ENCODE measurements around the gene ERV3-1.
"Not testable (repeated sequence)": the region's sequence is repeated elsewhere in the genome, so short reads cannot be mapped to it uniquely, and the experiment has no call there.

Gene ERV3-1

GRCh38 chr7:65006094-65006992 is at the start of gene ERV3-1:
Gene ERV3-1, minus strand, starts transcription at chr7:65006687. Its CDS starts 13,661 bp downstream, at chr7:64993026.
- Histone ChIP-seq H3K9me3 (ENCODE audit: insufficient read depth, low read length) (peaks cover 5% of the 10 kb centered on the region; the same call in 1 of the 2 replicates), H3K9ac (ENCODE audit: insufficient read length, low read depth) (peak within 1 kb of the TSS; percentile 94), H3K27me3 (ENCODE audit: insufficient read depth, insufficient read length) (no peaks in the 10 kb centered on the region), H3K4me3 (ENCODE audit: insufficient read length, low read depth) (peak within 1 kb of the TSS; percentile 90), H3K4me1 (ENCODE audit: insufficient read depth, insufficient read length) (peaks cover 4% of the 10 kb centered on the region), H3K36me3 (ENCODE audit: insufficient read depth, insufficient read length, low read length) (peaks cover 36% of the 10 kb centered on the region)
- TF ChIP-seq SUZ12 (IDR thresholded peaks at IDR 0.05; ENCODE audit: extremely low read depth, insufficient read depth, insufficient read length) (no peak), YY1 (IDR thresholded peaks at IDR 0.05; ENCODE audit: insufficient read depth, insufficient read length) (no peak), ZNF274 (IDR thresholded peaks at IDR 0.05; ENCODE audit: low read depth, low read length) (no peak)
- peak; percentile 98 for DNase-seq (ENCODE audit: low read depth, low spot score)

- H3K4me1 ChIP-seq (ENCODE audit: insufficient read depth, insufficient read length); H3K4me3 ChIP-seq (ENCODE audit: insufficient read length, low read depth); H3K9ac ChIP-seq (ENCODE audit: insufficient read length, low read depth); DNase-seq (ENCODE audit: low read depth, low spot score); H3K36me3 ChIP-seq (ENCODE audit: insufficient read depth, insufficient read length, low read length); H3K27me3 ChIP-seq (ENCODE audit: insufficient read depth, insufficient read length); H3K9me3 ChIP-seq (ENCODE audit: insufficient read depth, low read length): not testable (repeated sequence)
Measured at GRCh38 chr7:65055786-65056185, 49.3 kb upstream of the ERV3-1 start.

GRCh38 chr7:65054466-65054994 is 48.0 kb upstream of the ERV3-1 start:
- H3K4me1 ChIP-seq (ENCODE audit: insufficient read depth, insufficient read length); H3K9me3 ChIP-seq (ENCODE audit: insufficient read depth, low read length); DNase-seq (ENCODE audit: low read depth, low spot score); H3K36me3 ChIP-seq (ENCODE audit: insufficient read depth, insufficient read length, low read length); H3K4me3 ChIP-seq (ENCODE audit: insufficient read length, low read depth); H3K9ac ChIP-seq (ENCODE audit: insufficient read length, low read depth); H3K27me3 ChIP-seq (ENCODE audit: insufficient read depth, insufficient read length): not testable (repeated sequence)

DNA sequence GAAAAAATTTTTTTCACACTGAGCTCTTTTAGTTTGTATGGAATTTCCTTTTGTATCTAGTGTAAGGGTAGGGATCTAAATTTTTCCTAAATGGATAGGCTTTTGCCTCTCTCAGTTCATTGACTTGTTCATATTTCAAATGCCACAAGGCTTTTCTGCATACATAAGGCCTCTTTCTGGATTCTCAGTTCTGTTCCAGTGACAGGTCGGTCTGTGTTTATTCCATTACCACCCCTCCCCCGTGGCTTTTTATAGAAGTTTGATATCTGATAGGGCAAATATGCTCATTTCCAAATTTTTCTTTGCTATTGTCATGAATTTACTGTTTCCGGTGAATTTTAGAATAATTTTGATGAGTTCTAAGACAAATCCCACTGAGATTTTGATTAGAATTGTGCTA is 45.2 kb upstream of the ERV3-1 start:
- H3K4me1 ChIP-seq (ENCODE audit: insufficient read depth, insufficient read length); H3K36me3 ChIP-seq (ENCODE audit: insufficient read depth, insufficient read length, low read length); H3K9ac ChIP-seq (ENCODE audit: insufficient read length, low read depth); H3K9me3 ChIP-seq (ENCODE audit: insufficient read depth, low read length); H3K4me3 ChIP-seq (ENCODE audit: insufficient read length, low read depth); H3K27me3 ChIP-seq (ENCODE audit: insufficient read depth, insufficient read length); DNase-seq (ENCODE audit: low read depth, low spot score): not testable (repeated sequence)

GRCh38 chr7:65051139-65051538 is 44.7 kb upstream of the ERV3-1 start:
- H3K36me3 ChIP-seq (ENCODE audit: insufficient read depth, insufficient read length, low read length); H3K4me3 ChIP-seq (ENCODE audit: insufficient read length, low read depth); H3K27me3 ChIP-seq (ENCODE audit: insufficient read depth, insufficient read length); DNase-seq (ENCODE audit: low read depth, low spot score); H3K9me3 ChIP-seq (ENCODE audit: insufficient read depth, low read length); H3K9ac ChIP-seq (ENCODE audit: insufficient read length, low read depth); H3K4me1 ChIP-seq (ENCODE audit: insufficient read depth, insufficient read length): not testable (repeated sequence)

DNA sequence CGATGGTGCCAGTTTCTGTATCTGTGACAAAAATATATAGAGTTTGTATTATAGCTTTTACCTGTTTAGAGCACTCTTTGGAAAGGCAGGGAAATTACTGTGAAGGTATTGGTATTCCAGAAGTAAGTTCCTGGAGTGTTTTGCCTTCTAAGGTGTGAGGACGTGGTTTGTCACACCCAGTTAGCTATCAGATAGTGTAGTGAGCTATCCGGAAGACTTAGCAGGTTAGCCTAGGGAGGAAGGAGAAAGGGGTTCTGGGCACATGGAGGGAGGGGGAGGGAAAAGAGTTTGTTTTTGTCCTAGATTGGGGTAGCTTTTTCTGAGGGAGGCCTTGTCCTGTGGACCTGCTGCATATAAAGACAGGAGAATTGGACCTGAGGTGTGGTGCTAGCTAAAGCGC is 39.8 kb upstream of the ERV3-1 start:
- not testable (repeated sequence) for H3K27me3 ChIP-seq (ENCODE audit: insufficient read depth, insufficient read length); H3K9ac ChIP-seq (ENCODE audit: insufficient read length, low read depth); H3K4me1 ChIP-seq (ENCODE audit: insufficient read depth, insufficient read length); H3K4me3 ChIP-seq (ENCODE audit: insufficient read length, low read depth); H3K9me3 ChIP-seq (ENCODE audit: insufficient read depth, low read length); DNase-seq (ENCODE audit: low read depth, low spot score); H3K36me3 ChIP-seq (ENCODE audit: insufficient read depth, insufficient read length, low read length)

GRCh38 chr7:65045589-65045988 is 39.1 kb upstream of the ERV3-1 start:
- H3K9ac ChIP-seq (ENCODE audit: insufficient read length, low read depth); H3K4me3 ChIP-seq (ENCODE audit: insufficient read length, low read depth); H3K27me3 ChIP-seq (ENCODE audit: insufficient read depth, insufficient read length); H3K4me1 ChIP-seq (ENCODE audit: insufficient read depth, insufficient read length); DNase-seq (ENCODE audit: low read depth, low spot score); H3K36me3 ChIP-seq (ENCODE audit: insufficient read depth, insufficient read length, low read length); H3K9me3 ChIP-seq (ENCODE audit: insufficient read depth, low read length): not testable (repeated sequence)

DNA sequence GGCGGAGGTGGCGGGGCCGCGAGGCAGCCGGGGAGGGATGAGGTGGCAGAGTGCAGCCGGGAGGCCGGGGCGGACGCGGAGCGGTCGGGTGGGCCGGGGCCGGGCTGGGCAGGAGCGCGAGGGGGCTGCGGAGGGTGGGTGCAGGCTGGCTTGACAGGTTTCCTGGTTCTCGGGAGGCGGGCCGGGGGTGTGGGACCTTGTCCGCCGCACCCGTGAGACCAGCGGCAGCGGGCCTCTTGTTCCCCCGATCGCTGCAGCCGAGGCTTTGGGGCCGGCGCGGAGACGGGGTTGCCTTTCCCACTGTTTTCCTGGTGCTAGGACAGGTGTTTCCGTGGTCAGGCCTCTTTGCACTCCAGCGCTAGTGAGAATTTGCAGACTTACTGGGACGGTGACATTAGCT is 32.3 kb upstream of the ERV3-1 start:
- Histone ChIP-seq H3K9ac (ENCODE audit: insufficient read length, low read depth) (peak overlapping the region; percentile 76), H3K4me3 (ENCODE audit: insufficient read length, low read depth) (peak overlapping the region; percentile 71)
- H3K27me3 ChIP-seq (ENCODE audit: insufficient read depth, insufficient read length); H3K4me1 ChIP-seq (ENCODE audit: insufficient read depth, insufficient read length); H3K9me3 ChIP-seq (ENCODE audit: insufficient read depth, low read length); H3K36me3 ChIP-seq (ENCODE audit: insufficient read depth, insufficient read length, low read length): not testable (repeated sequence)
- DNase-seq (ENCODE audit: low read depth, low spot score): peak; percentile 23
